GM19025 (cell line): Measurements from ENCODE around the gene FIGLA.
"Not testable (repeated sequence)": the region's sequence is repeated elsewhere in the genome, so short reads cannot be mapped to it uniquely, and the experiment has no call there.

Experiments
- ATAC-seq: cut with Tn5 transposase; IDR thresholded peaks from one replicate; pipeline ENCODE4 v1.9.1; 2021; ENCODE audit warnings: mild to moderate bottlenecking, low read depth, moderate library complexity; ENCODE audit not compliant: unreplicated experiment

The FIGLA gene

GRCh38 chr2:70808983-70809958, 18.8 kb upstream of the FIGLA start:
- ATAC-seq, result no peak

- ATAC-seq, result no peak
Measured at GRCh38 chr2:70807828-70808118, 17.3 kb upstream of the FIGLA start.

- ATAC-seq, result no peak
Measured at GRCh38 chr2:70807102-70807827, 16.8 kb upstream of the FIGLA start.

- no peak for ATAC-seq
Measured at GRCh38 chr2:70806620-70807019, 16.2 kb upstream of the FIGLA start.

- ATAC-seq, result no peak
Measured at GRCh38 chr2:70806013-70806412, 15.6 kb upstream of the FIGLA start.

GRCh38 chr2:70801607-70802263, 11.3 kb upstream of the FIGLA start:
- ATAC-seq, result no peak

GRCh38 chr2:70799706-70800105, 9.3 kb upstream of the FIGLA start:
- ATAC-seq, result no peak

- ATAC-seq, result not testable (repeated sequence)
Measured at GRCh38 chr2:70797996-70798395, 7.6 kb upstream of the FIGLA start.

GRCh38 chr2:70797506-70797905, 7.1 kb upstream of the FIGLA start:
- no peak for ATAC-seq

GRCh38 chr2:70796262-70796661, 5.8 kb upstream of the FIGLA start:
- no peak for ATAC-seq

- ATAC-seq, result no peak
Measured at GRCh38 chr2:70795164-70795995, 4.9 kb upstream of the FIGLA start.

- ATAC-seq, result no peak
Measured at GRCh38 chr2:70793450-70793849, 3.0 kb upstream of the FIGLA start.

- no peak for ATAC-seq
Measured at GRCh38 chr2:70789304-70790135, 923 bp downstream of the FIGLA start.

GRCh38 chr2:70785137-70785911, 5.1 kb downstream of the FIGLA start:
- ATAC-seq, result no peak

- ATAC-seq, result no peak
Measured at GRCh38 chr2:70784320-70784719, 6.1 kb downstream of the FIGLA start.

GRCh38 chr2:70779911-70780545, 10.4 kb downstream of the FIGLA start:
- ATAC-seq, result no peak

- no peak for ATAC-seq
Measured at GRCh38 chr2:70779491-70779890, 11.0 kb downstream of the FIGLA start.

- no peak for ATAC-seq
Measured at GRCh38 chr2:70778676-70779075, 11.8 kb downstream of the FIGLA start.
